Astrocyte of the cerebellum (primary cell): ENCODE results near the gene CIB1.

ENCODE experiments used
- DNase-seq: peaks from one replicate; pipeline ENCODE4 v3.0.0-alpha.2; 2011; ENCODE audit warnings: low read depth
- H3K4me3 ChIP-seq: 2 replicates; pipeline ENCODE4 v1.5.1; 2011; ENCODE audit warnings: mild to moderate bottlenecking, low read depth, low read length, moderate library complexity
- in situ Hi-C: cut with HindIII; loops from 2 replicates; pipeline ENCODE4 v1.10.0; 2017; ENCODE audit warnings: low sequenced_read_pairs
- TF ChIP-seq, protein P1 (sequence below): IDR thresholded peaks from 2 replicates; pipeline ENCODE4 v1.5.1; 2012; ENCODE audit warnings: low read length, low read depth, moderate library complexity, mild to moderate bottlenecking; ENCODE audit errors: missing control alignments

Gene CIB1

DNA sequence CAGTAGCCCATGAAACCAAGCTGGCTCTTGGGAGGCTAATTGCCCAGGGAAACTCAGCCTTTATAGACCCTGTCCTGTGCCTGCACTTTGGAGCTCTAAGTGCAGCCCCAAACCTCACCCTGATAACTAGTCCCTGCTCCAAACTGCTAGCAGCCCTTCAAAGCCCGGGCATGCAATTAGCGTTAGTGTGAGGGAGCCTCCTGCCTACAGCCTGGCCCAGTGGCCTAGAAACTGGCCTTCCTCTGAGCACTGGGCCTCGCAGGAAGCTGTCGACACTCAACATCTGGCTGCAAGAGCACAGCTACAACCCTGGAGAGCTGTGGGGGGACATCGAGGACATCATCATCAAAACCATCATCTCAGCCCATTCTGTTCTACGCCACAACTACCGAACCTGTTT, 24.0 kb upstream of the CIB1 start:
- TF ChIP-seq, protein P1, sequence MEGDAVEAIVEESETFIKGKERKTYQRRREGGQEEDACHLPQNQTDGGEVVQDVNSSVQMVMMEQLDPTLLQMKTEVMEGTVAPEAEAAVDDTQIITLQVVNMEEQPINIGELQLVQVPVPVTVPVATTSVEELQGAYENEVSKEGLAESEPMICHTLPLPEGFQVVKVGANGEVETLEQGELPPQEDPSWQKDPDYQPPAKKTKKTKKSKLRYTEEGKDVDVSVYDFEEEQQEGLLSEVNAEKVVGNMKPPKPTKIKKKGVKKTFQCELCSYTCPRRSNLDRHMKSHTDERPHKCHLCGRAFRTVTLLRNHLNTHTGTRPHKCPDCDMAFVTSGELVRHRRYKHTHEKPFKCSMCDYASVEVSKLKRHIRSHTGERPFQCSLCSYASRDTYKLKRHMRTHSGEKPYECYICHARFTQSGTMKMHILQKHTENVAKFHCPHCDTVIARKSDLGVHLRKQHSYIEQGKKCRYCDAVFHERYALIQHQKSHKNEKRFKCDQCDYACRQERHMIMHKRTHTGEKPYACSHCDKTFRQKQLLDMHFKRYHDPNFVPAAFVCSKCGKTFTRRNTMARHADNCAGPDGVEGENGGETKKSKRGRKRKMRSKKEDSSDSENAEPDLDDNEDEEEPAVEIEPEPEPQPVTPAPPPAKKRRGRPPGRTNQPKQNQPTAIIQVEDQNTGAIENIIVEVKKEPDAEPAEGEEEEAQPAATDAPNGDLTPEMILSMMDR, result no peak
- DNase-seq, result no peak
- in situ Hi-C loops, result no loop called here
- no peak overlapping the region for H3K4me3 ChIP-seq

DNA sequence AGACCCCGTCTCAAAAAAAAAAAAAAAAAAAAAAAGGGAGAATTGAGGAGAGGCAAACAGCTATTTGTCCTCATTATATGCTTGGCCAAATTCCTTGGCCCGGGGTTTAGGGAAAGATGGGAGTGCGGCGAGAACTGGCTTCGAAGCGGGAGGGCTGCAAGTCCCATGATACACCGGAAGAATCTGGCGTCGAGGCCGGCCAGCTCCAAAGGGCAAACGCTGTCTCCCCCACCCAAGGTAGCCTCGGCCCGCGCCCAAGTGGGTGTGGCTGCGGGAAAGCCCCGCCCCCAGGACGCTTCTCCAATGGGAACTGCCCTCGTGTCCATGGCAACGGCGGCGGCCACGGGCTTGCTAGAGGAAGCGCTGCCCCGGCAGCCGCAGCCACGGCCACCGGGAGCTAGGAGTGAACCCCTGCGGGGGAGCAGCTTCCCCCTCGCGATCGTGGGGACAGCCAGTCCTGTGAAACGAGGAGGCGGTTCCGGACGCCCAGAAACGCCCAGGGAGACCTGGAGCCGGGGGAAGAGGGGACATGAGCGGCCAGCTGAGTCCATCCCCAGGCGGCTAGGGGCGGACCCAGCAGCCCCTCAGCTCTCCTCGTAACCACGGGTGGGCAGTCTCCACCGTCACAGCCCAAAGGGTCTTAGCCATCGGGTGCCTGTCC, 15.6 kb upstream of the CIB1 start, which contains the start of gene TTLL13:
TTLL13 (plus strand) TSS at position 354 of the 661 bp plus-strand sequence. CDS start 1,075 bp downstream, outside the sequence.
- in situ Hi-C loops, result no loop called here
- peak; percentile 39 for DNase-seq
- TF ChIP-seq, protein P1, result no peak
- peak within 1 kb of the TSS; percentile 58 for H3K4me3 ChIP-seq

DNA sequence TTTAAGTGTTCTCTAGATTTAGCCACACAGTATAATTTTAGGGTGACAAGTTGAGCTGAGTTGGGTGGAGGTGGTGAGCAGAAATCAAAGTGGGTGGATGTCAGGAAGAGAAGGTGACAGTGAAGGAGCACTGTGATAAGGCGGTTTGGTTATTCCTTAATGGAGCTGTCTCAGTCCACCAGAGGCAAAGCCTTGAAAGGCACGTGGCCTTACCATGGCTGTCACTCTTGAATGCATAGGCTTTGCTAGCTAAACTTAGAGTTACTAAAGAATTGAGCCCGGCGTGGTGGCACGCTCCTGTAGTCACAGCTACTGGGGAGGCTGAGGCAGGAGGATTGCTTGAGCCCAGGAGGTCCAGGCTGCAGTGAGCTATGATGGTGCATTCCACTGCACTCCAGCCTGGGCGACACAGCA, 15.1 kb upstream of the CIB1 start:
- H3K4me3 ChIP-seq, result peak overlapping the region; percentile 58
- in situ Hi-C loops, result no loop called here
- TF ChIP-seq, protein P1, result no peak
- DNase-seq, result no peak

DNA sequence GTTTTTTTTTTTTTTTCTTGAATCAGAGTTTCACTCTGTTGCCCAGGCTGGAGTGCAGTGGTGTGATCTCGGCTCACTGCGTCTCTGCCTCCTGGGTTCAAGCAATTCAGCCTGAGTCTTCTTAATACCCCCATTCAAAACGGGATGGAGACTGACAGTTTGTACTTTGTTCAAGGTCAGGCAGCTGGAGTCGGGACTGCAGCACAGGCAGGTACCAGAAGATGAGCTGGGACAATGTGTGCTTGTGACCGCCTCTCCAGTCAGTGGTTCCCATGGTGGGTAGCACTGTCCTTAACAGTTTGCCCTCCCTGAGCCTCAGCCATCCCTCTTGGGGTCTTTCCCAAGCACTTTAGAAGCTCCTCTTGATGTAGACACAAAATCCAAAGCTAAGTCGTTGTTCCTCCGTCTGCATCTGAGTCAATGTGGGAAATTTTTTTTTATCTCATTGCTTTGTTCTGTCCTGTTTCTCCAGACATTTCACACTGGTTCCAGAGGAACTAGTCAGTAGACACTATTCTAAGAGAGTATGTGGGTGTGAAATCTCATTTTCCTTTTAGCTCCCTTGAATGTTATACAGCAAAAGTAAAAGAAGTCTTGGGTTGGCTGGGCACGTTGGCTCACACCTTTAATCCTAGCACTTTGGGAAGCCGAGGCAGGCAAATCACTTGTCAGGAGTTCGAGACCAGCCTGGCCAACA, 10.3 kb upstream of the CIB1 start:
- in situ Hi-C loops, result no loop called here
- H3K4me3 ChIP-seq, result no peak overlapping the region
- TF ChIP-seq, protein P1, result no peak
- DNase-seq, result no peak

DNA sequence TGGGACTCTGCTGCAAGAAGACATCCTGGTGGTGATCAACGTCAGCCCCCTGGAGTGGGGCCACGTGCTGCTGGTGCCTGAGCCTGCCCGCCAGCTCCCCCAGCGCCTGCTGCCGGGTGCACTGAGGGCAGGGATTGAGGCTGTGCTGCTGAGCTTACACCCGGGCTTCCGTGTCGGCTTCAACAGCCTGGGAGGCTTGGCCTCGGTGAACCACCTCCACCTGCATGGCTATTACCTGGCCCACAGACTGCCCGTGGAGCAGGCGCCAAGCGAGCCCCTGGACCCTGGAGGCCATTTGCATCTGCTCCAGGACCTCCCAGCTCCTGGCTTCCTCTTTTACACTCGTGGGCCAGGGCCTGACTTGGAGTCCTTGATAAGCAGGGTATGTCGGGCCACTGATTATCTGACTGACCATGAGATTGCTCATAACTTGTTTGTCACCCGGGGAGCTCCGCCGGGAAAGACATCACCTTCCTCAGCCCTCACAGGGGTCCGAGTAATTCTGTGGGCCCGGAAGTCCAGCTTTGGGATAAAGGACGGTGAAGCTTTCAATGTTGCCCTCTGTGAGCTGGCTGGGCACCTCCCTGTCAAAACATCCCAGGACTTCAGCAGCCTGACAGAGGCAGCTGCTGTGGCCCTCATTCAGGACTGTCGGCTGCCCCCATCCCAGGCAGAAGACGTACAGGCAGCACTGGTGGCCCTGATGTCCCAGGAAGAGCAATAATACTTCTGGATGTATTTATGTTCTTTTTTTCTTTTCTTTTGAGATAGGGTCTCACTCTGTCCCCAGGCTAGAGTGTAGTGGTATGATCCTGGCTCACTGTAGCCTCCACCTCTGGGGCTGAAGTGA, 7.8 kb upstream of the CIB1 start:
- DNase-seq, result no peak
- no peak overlapping the region for H3K4me3 ChIP-seq
- in situ Hi-C loops, result no loop called here
- TF ChIP-seq, protein P1, result no peak

DNA sequence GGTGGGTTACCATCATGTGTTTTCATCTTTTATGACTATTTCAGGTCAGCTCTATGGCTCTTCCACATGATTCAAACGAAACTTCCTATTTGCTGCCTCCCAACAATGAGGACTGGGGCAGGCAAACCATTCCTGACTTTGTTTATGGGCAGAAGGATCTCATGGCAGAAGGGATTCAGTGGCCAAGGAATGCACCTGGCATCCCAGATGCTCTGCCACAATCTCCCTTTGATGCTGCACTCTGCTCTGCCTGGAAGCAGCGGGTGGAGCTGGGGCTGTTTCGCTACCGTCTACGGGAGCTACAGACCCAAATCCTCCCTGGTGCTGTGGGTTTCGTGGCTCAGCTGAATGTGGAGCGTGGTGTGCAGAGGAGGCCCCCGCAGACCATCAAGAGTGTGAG, 7.1 kb upstream of the CIB1 start:
- in situ Hi-C loops, result no loop called here
- no peak for DNase-seq
- H3K4me3 ChIP-seq, result no peak overlapping the region
- TF ChIP-seq, protein P1, result no peak
